Measurements from ENCODE around the gene LEP. TPM values are rescaled to one million over a fixed set of nuclear protein-coding genes. Genes with fewer than 3 reads are reported as not detected.

Gene LEP
- total and polyA plus RNA-seq, 2 of the 8 experiments (the other 6 are each of a cell fraction or from before 2014, with no cell fraction given), result not detected

DNA sequence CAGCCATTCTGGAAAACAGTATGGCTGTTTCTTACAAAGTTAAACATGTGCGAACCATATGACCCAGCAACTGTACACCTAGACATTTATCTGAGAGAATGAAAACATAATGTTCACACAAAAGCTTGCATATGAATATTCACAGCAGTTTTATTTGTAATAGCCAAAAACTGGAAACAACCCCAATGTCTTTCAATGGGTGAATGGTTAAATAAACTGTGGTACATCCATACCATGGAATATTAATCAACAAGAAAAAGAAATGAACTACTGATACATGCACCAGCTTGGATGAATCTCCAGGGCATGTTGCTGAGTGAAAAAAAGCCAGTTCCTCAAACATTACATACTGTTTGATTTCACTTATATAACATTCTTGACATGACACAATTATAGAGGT lies 37.3 kb downstream of the LEP start (continued):
- TF ChIP-seq CHD7 (IDR thresholded peaks at IDR 0.05; ENCODE audit: insufficient replicate concordance, low read length) (no peak), BCL11A (IDR thresholded peaks at IDR 0.05; ENCODE audit: low read depth in 2 of 2, low read length in 2 of 2) (no peak), CEBPB (IDR thresholded peaks at IDR 0.05; ENCODE audit: low read depth, low read length) (no peak), ZNF274 (IDR thresholded peaks at IDR 0.05; ENCODE audit: borderline replicate concordance, extremely low read depth, low read length) (no peak), CREB1 (IDR thresholded peaks at IDR 0.05) (no peak), YY1 (IDR thresholded peaks at IDR 0.05; ENCODE audit: low read depth, low read length) (no peak), BACH1 (IDR thresholded peaks at IDR 0.05; ENCODE audit: low read length) (no peak), TAF7 (optimal IDR thresholded peaks at IDR 0.05; ENCODE audit: borderline replicate concordance, low read depth, low read length) (no peak), RNF2 (IDR thresholded peaks at IDR 0.05; ENCODE audit: borderline replicate concordance, low read depth, low read length, missing control alignments, poor library complexity, severe bottlenecking) (no peak), CHD2 (IDR thresholded peaks at IDR 0.05; ENCODE audit: low read length) (no peak), EP300 (IDR thresholded peaks at IDR 0.05; ENCODE audit: borderline replicate concordance in 1 of 2, low read depth in 2 of 2, low read length in 2 of 2) (no peak)
